Epithelial cell of umbilical artery (primary cell): Measurements from ENCODE around the gene NOSTRIN. TPM values are rescaled to one million over a fixed set of nuclear protein-coding genes. Genes with fewer than 3 reads are reported as not detected.

ENCODE experiments used
- total RNA-seq: library from RNA; depleted of rRNA; stranded (reverse); fragments of >200 nt; gene quantifications from 2 replicates; pipeline ENCODE4 v1.2.3, GENCODE V29; 2014

Gene NOSTRIN, protein sequence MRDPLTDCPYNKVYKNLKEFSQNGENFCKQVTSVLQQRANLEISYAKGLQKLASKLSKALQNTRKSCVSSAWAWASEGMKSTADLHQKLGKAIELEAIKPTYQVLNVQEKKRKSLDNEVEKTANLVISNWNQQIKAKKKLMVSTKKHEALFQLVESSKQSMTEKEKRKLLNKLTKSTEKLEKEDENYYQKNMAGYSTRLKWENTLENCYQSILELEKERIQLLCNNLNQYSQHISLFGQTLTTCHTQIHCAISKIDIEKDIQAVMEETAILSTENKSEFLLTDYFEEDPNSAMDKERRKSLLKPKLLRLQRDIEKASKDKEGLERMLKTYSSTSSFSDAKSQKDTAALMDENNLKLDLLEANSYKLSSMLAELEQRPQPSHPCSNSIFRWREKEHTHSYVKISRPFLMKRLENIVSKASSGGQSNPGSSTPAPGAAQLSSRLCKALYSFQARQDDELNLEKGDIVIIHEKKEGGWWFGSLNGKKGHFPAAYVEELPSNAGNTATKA
- total RNA-seq, result under 0.01 and 0.15 TPM in 2 replicates

DNA sequence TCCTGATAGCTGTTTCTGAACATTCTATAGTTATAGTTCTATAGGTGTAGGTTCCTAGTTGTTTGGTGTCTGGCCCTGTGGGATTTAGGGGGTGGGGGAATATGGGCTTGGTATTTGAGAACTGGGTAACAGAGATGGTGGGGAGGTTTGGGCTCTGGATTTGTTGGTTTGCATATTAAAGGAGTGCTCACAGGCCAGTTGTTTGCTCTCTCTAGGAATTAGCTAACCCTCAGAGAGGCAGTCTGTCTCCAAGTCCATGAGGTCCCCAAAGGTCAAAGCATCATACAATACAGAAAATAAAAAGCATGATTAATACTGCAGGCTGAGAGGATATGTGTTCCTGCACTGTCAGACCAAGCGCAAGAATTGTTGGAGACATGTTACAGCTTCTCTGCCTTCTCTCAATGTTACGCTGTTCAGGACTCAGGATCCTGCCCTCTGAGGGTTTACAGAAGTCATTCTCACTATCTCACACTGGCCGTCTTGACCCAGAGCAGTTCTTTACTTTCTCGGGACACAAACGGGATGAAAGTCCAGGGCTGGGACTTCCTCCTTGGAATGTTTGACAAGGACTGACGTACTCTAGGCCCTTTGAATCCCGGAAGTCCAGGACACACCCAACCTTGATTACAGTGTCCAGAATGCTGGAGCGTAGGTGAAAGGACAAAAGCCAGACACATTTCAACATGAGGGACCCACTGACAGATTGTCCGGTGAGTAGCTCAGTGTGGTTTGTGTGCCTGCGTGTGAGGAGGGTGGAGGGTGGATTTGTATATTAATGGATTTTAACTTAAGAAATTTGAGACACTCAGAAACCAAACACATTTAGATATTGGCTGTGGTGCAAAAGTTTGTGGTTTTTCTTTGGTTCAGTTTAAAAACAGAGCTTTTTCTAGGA is at the start of gene NOSTRIN:
TSS of gene NOSTRIN (plus strand) at position 677 of the 898 bp plus-strand sequence. CDS start at position 687, 10 bp downstream.

DNA sequence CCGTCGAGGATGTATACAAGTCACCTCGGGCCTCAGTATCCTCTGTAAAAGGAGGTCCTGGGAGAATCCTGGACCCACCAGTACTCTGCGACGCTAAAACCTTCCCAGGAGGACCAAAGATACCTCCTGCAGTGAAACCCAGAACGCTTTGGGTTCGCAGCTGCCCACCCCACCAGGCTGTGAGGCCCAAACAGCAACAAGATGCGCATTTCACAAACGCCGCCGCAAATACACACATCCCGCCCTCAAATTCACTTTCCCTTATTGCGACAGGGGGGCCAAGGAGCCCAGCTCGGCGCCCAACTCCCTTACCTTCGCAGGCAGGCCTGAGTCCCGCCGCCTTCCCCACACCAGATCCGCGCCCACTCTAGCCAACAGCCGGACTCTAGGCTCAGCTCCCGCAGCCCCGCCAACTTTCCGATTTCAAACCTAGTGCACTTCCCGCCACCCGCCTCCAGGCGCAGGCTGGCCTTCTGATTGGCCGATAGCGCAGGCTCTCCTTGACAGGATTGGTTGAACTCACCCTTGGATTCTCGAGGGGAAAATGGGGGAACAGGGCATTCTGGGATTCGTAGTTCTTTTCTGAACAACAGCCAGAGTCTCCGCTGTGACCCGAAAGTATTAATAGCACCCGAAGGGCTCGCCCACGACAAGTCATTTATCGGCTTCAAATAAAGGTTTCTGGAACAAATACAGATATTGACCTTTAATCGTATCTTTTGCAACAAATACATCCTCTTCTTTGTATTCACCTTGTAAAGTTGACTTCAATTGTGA is 87.8 kb downstream of the NOSTRIN start, which contains the start of gene SPC25:
TSS of gene SPC25 (minus strand) at position 425 of the 777 bp plus-strand sequence. CDS start 911 bp downstream, outside the sequence.

DNA sequence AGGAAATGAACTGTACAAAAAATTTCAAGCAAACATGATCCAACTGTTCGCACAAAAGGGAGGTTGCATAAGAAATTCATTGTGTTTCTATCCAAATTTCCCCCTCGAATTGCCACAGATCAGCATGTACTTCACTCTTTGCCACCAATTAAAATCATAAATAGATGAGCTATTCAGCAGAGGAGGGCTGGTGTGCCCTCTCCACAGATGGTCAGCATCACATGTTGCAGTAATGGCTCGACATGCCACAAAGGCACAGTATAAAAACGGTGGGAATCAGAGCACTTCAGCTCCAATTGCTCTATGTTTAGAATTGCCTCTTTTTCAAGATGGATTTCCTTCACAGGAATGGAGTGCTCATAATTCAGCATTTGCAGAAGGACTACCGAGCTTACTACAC is 98.6 kb downstream of the NOSTRIN start, which contains the start of gene G6PC2:
TSS of gene G6PC2 (plus strand) at position 289 of the 400 bp plus-strand sequence. CDS start at position 330, 41 bp downstream.

Other genes starting within 250 kb of the NOSTRIN start
- gene SPC25, start 87.8 kb downstream of the NOSTRIN start, total RNA-seq, result 9.4 and 12.5 TPM in 2 replicates
- not detected in 2 replicates for gene G6PC2, start 98.7 kb downstream of the NOSTRIN start, total RNA-seq
- gene ABCB11, start 228.7 kb downstream of the NOSTRIN start, total RNA-seq, result 0.65 and 1.1 TPM in 2 replicates